GM19438 (cell line): ENCODE results near the gene IPO8.
"Not testable (repeated sequence)": the region's sequence is repeated elsewhere in the genome, so short reads cannot be mapped to it uniquely, and the experiment has no call there.

Experiments used
- ATAC-seq: cut with Tn5 transposase; IDR thresholded peaks from one replicate; pipeline ENCODE4 v1.9.1; 2021; ENCODE audit warnings: low read depth; ENCODE audit not compliant: unreplicated experiment

IPO8 gene

GRCh38 chr12:30691122-30691879, 4.4 kb downstream of the IPO8 start:
- ATAC-seq, result no peak

- ATAC-seq, result no peak
Observed at GRCh38 chr12:30687265-30687986, 8.2 kb downstream of the IPO8 start.

GRCh38 chr12:30679241-30679640, 16.4 kb downstream of the IPO8 start:
- no peak for ATAC-seq

GRCh38 chr12:30678221-30678620, 17.4 kb downstream of the IPO8 start:
- no peak for ATAC-seq

GRCh38 chr12:30661210-30661609, 34.5 kb downstream of the IPO8 start:
- ATAC-seq, result no peak

GRCh38 chr12:30652034-30652696, 43.5 kb downstream of the IPO8 start:
- no peak for ATAC-seq

- ATAC-seq, result no peak
Observed at GRCh38 chr12:30646821-30647220, 48.8 kb downstream of the IPO8 start.

- no peak for ATAC-seq
Observed at GRCh38 chr12:30643366-30643765, 52.3 kb downstream of the IPO8 start.

GRCh38 chr12:30640392-30640791, 55.3 kb downstream of the IPO8 start:
- no peak for ATAC-seq

GRCh38 chr12:30635385-30635784, 60.3 kb downstream of the IPO8 start:
- no peak for ATAC-seq

- no peak for ATAC-seq
Observed at GRCh38 chr12:30631740-30632139, 63.9 kb downstream of the IPO8 start.

- no peak for ATAC-seq
Observed at GRCh38 chr12:30630979-30631285, 64.7 kb downstream of the IPO8 start.

GRCh38 chr12:30630076-30630978, 65.3 kb downstream of the IPO8 start:
- ATAC-seq, result no peak

- no peak for ATAC-seq
Observed at GRCh38 chr12:30626847-30627246, 68.8 kb downstream of the IPO8 start.

- no peak for ATAC-seq
Observed at GRCh38 chr12:30624009-30624408, 71.7 kb downstream of the IPO8 start.

GRCh38 chr12:30622509-30622908, 73.2 kb downstream of the IPO8 start:
- ATAC-seq, result no peak

GRCh38 chr12:30621663-30622241, 73.9 kb downstream of the IPO8 start:
- not testable (repeated sequence) for ATAC-seq

GRCh38 chr12:30617346-30618016, 78.2 kb downstream of the IPO8 start:
- ATAC-seq, result no peak

- no peak for ATAC-seq
Observed at GRCh38 chr12:30614031-30614430, 81.6 kb downstream of the IPO8 start.
